Transverse colon (tissue), 4 donors: ENCODE measurements around the gene CHCT1. TPM values are rescaled to one million over a fixed set of nuclear protein-coding genes. Genes with fewer than 3 reads are reported as not detected.
A peak's percentile ranks its signal among the peaks of the same experiment; 100 is the strongest.

Experiments used
- DNase-seq: peaks from one replicate; pipeline ENCODE4 v3.0.0-alpha.2; 2019
- H3K27ac ChIP-seq, 4 donors: fragments of 200-600 bp; sonication (generic); 2 replicates each; pipeline ENCODE4 v1.5.1; 2016 to 2018; ENCODE audit warnings: inconsistent platforms in 4 of 4
- H3K27me3 ChIP-seq: fragments of 200-600 bp; sonication (generic); 2 replicates; pipeline ENCODE4 v1.5.1; 2017; ENCODE audit warnings: inconsistent platforms
- H3K36me3 ChIP-seq, 4 donors: fragments of 200-600 bp; sonication (generic); 2 replicates each; pipeline ENCODE4 v1.5.1; 2017 to 2019; ENCODE audit warnings: inconsistent platforms in 4 of 4
- H3K4me1 ChIP-seq, 4 donors: fragments of 200-600 bp; sonication (generic); 2 replicates each; pipeline ENCODE4 v1.5.1; 2017 to 2020; ENCODE audit warnings: inconsistent platforms in 4 of 4
- H3K4me3 ChIP-seq, 4 donors: fragments of 200-600 bp; sonication (generic); 1 replicate in 1 of 4; 2 replicates in 3 of 4; pipeline versions ENCODE4 v1.5.1 to v1.6.1; 2017 to 2019; ENCODE audit warnings: inconsistent platforms in 4 of 4
- H3K9me3 ChIP-seq, 2 donors: fragments of 200-600 bp; sonication (generic); 2 replicates each; pipeline ENCODE4 v1.5.1; 2017 to 2019; ENCODE audit warnings: inconsistent platforms in 2 of 2
- CTCF ChIP-seq, 5 experiments: fragments of 200-600 bp in 3 of 5; fragments of 450-650 bp in 2 of 5; sonication (generic) in 3 of 5; IDR thresholded peaks; 1 replicate in 2 of 5; 2 replicates in 3 of 5; pipeline ENCODE4 v1.5.1; 2016 to 2017; ENCODE audit warnings: antibody characterized with exemption in 5 of 5, inconsistent platforms in 3 of 5, mild to moderate bottlenecking in 2 of 5, moderate library complexity in 1 of 5
- EP300 ChIP-seq: sonication (generic); formaldehyde crosslinking; IDR thresholded peaks from one replicate; pipeline ENCODE4 v1.6.1; 2017; ENCODE audit warnings: antibody characterized with exemption, low read depth
- POLR2A ChIP-seq: fragments of 450-650 bp; IDR thresholded peaks from one replicate; pipeline ENCODE4 v1.6.1; 2016; ENCODE audit warnings: antibody characterized with exemption, mild to moderate bottlenecking, moderate library complexity
- POLR2AphosphoS5 ChIP-seq, 3 donors: sonication (generic); formaldehyde crosslinking; IDR thresholded peaks; one replicate each; pipeline ENCODE4 v1.6.1; 2016; ENCODE audit warnings: antibody characterized with exemption in 3 of 3
- WGBS, 2 donors: methylation state at CpG; one replicate each; pipeline ENCODE4 v1.1.5; 2018; ENCODE audit warnings: low coverage in 1 of 2; 5-methylcytosine and 5-hydroxymethylcytosine counted together
- in situ Hi-C, 4 donors: fragments of 200-750 bp; cut with MboI; loops; one replicate each; pipeline versions ENCODE4 v1.15.0 to v1.15.1; 2017; ENCODE audit warnings: low sequenced_read_pairs in 3 of 4, low pct_ligation_motif_present in 1 of 4, low pct_unique_long_range_greater_than_20kb in 1 of 4
- intact Hi-C: fragments of 100-400 bp; cut with DNase I; formaldehyde crosslinking; loops from one replicate; pipeline ENCODE4 v1.15.1; 2023; ENCODE audit warnings: low total_unique reads
- total RNA-seq, 4 donors: library from RNA; depleted of rRNA; stranded (reverse); fragments of >200 nt; gene quantifications; one replicate each; pipeline ENCODE4 v1.1.0, GENCODE V29; 2016

Gene CHCT1
- total RNA-seq, 4 donors from 2014 or later, result not detected

- Histone ChIP-seq H3K36me3 (peaks cover 0 to 75% (median 37%) of the 10 kb centered on the region in 4 donors), H3K4me3 (no peak overlapping the region), H3K4me1 (peaks cover 0 to 10% (median 0%) of the 10 kb centered on the region in 4 donors), H3K27ac (no peak overlapping the region), H3K9me3 (no peaks in the 10 kb centered on the region), H3K27me3 (no peaks in the 10 kb centered on the region)
- no peak for DNase-seq
- TF ChIP-seq POLR2AphosphoS5 (IDR thresholded peaks at IDR 0.05), result no peak
- TF ChIP-seq EP300, result no peak
- TF ChIP-seq CTCF (IDR thresholded peaks at IDR 0.05), result no peak
- TF ChIP-seq POLR2A, result no peak
- 54 to 74% methylated on average over 4 of the region's 4 CpGs for WGBS, 2 donors
- intact Hi-C loops, result no loop called here
- in situ Hi-C loops, result loop anchor here in 1 of 4 donors (25.0 kb wide), 1 partner anchor 174 kb away; no protein-coding TSS in a partner anchor
Observed at GRCh38 chr17:60463157-60463835, 41.0 kb downstream of the CHCT1 start.

GRCh38 chr17:60464343-60464742, 42.1 kb downstream of the CHCT1 start:
- in situ Hi-C loops, result loop anchor here in 1 of 4 donors (25.0 kb wide), 1 partner anchor 173 kb away; no protein-coding TSS in a partner anchor
- H3K4me1 ChIP-seq, result peaks cover 0 to 15% (median 0%) of the 10 kb centered on the region in 4 donors
- intact Hi-C loops, result no loop called here
- no peaks in the 10 kb centered on the region for H3K27me3 ChIP-seq
- peaks cover 0 to 71% (median 33%) of the 10 kb centered on the region in 4 donors for H3K36me3 ChIP-seq
- no peak overlapping the region for H3K27ac ChIP-seq
- DNase-seq, result no peak
- H3K4me3 ChIP-seq, result no peak overlapping the region
- WGBS, 2 donors, result 94 to 100% methylated on average over 1 of the region's 1 CpG
- H3K9me3 ChIP-seq, result no peaks in the 10 kb centered on the region
- TF ChIP-seq EP300, result no peak

- TF ChIP-seq EP300 (no peak), POLR2A (no peak), POLR2AphosphoS5 (IDR thresholded peaks at IDR 0.05) (no peak), CTCF (IDR thresholded peaks at IDR 0.05) (no peak)
- peak overlapping the region in 1 of 4 donors; percentile 3 for H3K27ac ChIP-seq
Observed at GRCh38 chr17:60468371-60468770, 46.1 kb downstream of the CHCT1 start.

GRCh38 chr17:60471451-60471850, 49.2 kb downstream of the CHCT1 start:
- H3K9me3 ChIP-seq, result no peaks in the 10 kb centered on the region
- DNase-seq, result no peak
- H3K36me3 ChIP-seq, result peaks cover 0 to 20% (median 9%) of the 10 kb centered on the region in 4 donors
- 95 to 100% methylated on average over 2 to 4 of the region's 4 CpGs for WGBS, 2 donors
- no peak overlapping the region for H3K4me3 ChIP-seq
- H3K4me1 ChIP-seq, result peaks cover 5 to 26% (median 10%) of the 10 kb centered on the region in 4 donors
- intact Hi-C loops (no loop called here), in situ Hi-C loops (loop anchor here in 1 of 4 donors (25.0 kb wide), 1 partner anchor 166 kb away; no protein-coding TSS in a partner anchor)
- no peak for TF ChIP-seq POLR2A
- no peak for TF ChIP-seq POLR2AphosphoS5 (IDR thresholded peaks at IDR 0.05)
- H3K27ac ChIP-seq, result no peak overlapping the region
- H3K27me3 ChIP-seq, result no peaks in the 10 kb centered on the region

More at GRCh38 chr17:60468371-60468770, 46.1 kb downstream of the CHCT1 start:
- in situ Hi-C loops (loop anchor here in 1 of 4 donors (25.0 kb wide), 1 partner anchor 169 kb away; no protein-coding TSS in a partner anchor), intact Hi-C loops (no loop called here)
- peaks cover 0 to 44% (median 19%) of the 10 kb centered on the region in 4 donors for H3K36me3 ChIP-seq
- H3K4me1 ChIP-seq, result peaks cover 5 to 26% (median 10%) of the 10 kb centered on the region in 4 donors
- no peak for DNase-seq
- no peaks in the 10 kb centered on the region for H3K27me3 ChIP-seq
- no peaks in the 10 kb centered on the region for H3K9me3 ChIP-seq
- H3K4me3 ChIP-seq, result no peak overlapping the region

- Histone ChIP-seq H3K27ac (no peak overlapping the region), H3K4me1 (peaks cover 5 to 24% (median 10%) of the 10 kb centered on the region in 4 donors), H3K9me3 (no peaks in the 10 kb centered on the region), H3K4me3 (no peak overlapping the region), H3K36me3 (peaks cover 0 to 27% (median 9%) of the 10 kb centered on the region in 4 donors), H3K27me3 (no peaks in the 10 kb centered on the region)
- in situ Hi-C loops, result loop anchor here in 1 of 4 donors (25.0 kb wide), 1 partner anchor 165 kb away; no protein-coding TSS in a partner anchor
- WGBS, 2 donors, result 97% methylated on average over 1 of the region's 1 CpG; no CpG with 5 or more reads in 1 of the 2 donors
- TF ChIP-seq POLR2AphosphoS5 (IDR thresholded peaks at IDR 0.05) (no peak), CTCF (IDR thresholded peaks at IDR 0.05) (no peak), POLR2A (no peak), EP300 (no peak)
- intact Hi-C loops, result no loop called here
- DNase-seq, result no peak
Observed at GRCh38 chr17:60472449-60472848, 50.2 kb downstream of the CHCT1 start.
